ENCODE data around the gene SF3A1.
"Not testable (repeated sequence)": the region's sequence is repeated elsewhere in the genome, so short reads cannot be mapped to it uniquely, and the experiment has no call there.

GRCh38 chr22:30338341-30338740, 18.4 kb downstream of the SF3A1 start:
- TF ChIP-seq POLR2A (IDR thresholded peaks at IDR 0.05; ENCODE audit: low read depth, low read length); TAF1 (IDR thresholded peaks at IDR 0.05; ENCODE audit: borderline replicate concordance, low read depth, low read length); POLR2AphosphoS5 (IDR thresholded peaks at IDR 0.05; ENCODE audit: low read depth, low read length): not testable (repeated sequence)

Measured in GM12892 (cell line).